OCI-LY3 (cell line): ENCODE data around the gene AARS2.

Source experiments
- CTCF ChIP-seq: fragments of 200-600, 300-600 bp; sonication (generic); IDR thresholded peaks from 2 replicates; pipeline ENCODE4 v1.5.1; 2014; ENCODE audit warnings: antibody characterized with exemption, low read length, low read depth
- EZH2phosphoT487 ChIP-seq: fragments of 200-600 bp; shearing (Covaris generic); IDR thresholded peaks from 2 replicates; pipeline ENCODE4 v1.6.1; 2018; ENCODE audit warnings: antibody characterized with exemption, mixed run types, low read depth

- TF ChIP-seq CTCF (no peak), EZH2phosphoT487 (no peak)
Measured at GRCh38 chr6:44307217-44307616, 5.9 kb downstream of the AARS2 start.
